ENCODE measurements around the gene TAB2. TPM values are rescaled to one million over a fixed set of nuclear protein-coding genes. Genes with fewer than 3 reads are reported as not detected.

The TAB2 gene, protein sequence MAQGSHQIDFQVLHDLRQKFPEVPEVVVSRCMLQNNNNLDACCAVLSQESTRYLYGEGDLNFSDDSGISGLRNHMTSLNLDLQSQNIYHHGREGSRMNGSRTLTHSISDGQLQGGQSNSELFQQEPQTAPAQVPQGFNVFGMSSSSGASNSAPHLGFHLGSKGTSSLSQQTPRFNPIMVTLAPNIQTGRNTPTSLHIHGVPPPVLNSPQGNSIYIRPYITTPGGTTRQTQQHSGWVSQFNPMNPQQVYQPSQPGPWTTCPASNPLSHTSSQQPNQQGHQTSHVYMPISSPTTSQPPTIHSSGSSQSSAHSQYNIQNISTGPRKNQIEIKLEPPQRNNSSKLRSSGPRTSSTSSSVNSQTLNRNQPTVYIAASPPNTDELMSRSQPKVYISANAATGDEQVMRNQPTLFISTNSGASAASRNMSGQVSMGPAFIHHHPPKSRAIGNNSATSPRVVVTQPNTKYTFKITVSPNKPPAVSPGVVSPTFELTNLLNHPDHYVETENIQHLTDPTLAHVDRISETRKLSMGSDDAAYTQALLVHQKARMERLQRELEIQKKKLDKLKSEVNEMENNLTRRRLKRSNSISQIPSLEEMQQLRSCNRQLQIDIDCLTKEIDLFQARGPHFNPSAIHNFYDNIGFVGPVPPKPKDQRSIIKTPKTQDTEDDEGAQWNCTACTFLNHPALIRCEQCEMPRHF
- total RNA-seq, result 14.9 and 16.7 TPM in 2 replicates

DNA sequence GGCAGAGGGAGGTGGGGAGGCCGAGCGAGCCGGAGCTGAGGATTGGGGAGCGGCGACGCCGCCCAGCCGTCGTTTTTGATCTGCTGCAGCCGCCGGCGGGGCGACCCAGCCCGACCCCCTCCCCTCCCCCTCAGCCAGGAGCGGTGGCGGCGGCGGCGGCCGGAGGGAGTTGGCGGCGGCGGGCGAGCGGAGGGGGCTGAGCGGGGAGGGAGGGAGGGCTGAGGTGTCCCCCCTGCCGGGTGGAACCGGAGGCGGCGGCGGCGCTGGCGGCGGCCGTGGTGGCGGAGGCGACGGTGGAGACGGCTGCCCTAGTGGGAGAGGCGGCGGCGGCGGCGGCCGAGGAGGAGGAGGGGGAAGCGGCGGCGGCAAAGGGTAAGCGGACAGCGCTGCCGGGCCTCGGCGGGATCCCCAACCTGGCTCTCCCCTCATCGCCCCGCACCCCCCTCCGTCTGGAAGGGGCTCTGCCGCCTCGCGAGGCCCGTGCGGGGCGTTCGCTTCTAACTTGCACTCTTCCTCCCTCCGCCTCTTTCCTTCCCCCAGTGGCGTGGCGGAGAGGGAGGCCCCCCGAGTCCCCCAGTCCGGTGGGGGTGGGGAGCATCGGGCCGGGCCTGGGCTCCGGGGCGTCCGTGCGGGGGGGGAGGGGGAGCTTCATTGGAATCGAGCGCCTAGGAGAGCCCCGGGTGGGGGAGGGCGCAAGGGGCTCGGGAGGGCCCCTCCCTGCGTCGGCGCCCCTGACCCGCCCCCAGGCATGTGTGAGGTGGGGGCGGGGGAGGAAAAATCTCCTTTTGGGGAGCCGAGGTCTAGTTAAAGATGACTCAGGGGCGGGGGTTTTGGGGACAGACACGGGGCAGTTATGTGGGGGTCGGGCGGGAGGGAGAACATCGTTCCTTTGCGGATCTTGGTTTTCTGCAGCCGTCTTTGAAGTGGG lies at the start of gene TAB2:
TAB2 (plus strand) TSS at position 69 of the 928 bp plus-strand sequence. CDS start 52,286 bp downstream, outside the sequence.

DNA sequence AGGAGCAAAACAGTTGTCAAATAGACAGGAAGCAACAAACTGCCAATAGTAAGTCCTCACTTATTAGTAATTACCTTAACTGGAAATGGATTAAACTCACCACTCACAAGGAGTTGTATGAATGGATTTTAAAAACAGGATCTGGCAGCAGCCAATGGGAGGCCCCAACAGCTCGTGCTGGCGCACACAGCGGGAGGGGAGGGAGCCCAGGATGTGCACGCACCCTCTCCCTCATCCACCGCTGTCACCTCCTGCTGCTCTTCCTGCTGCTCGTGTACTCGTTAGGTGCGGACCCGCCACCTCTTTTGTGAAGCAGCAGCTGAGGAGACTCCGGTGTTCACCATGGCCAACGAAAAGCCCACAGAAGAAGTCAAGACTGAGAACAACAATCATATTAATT lies 82.5 kb downstream of the TAB2 start, which contains the start of gene SUMO4:
SUMO4 (plus strand) TSS at position 213 of the 400 bp plus-strand sequence; CDS start at position 343, 130 bp downstream.

Other genes with a start within 250 kb of the TAB2 start
- 0.32 and 1.7 TPM in 2 replicates for gene SUMO4, start 82.5 kb downstream of the TAB2 start, total RNA-seq
- gene ZC3H12D, start 167.3 kb downstream of the TAB2 start, total RNA-seq, result not detected in 2 replicates
- gene PPIL4, start 228.3 kb downstream of the TAB2 start, total RNA-seq, result 29.6 and 33.0 TPM in 2 replicates
- gene GINM1, start 248.7 kb downstream of the TAB2 start, total RNA-seq, result 39.6 and 59.3 TPM in 2 replicates

All from epithelial cell of umbilical artery (primary cell).